Urothelium cell line (cell line): Measurements from ENCODE around the gene HACD3.
"Not testable (repeated sequence)": the region's sequence is repeated elsewhere in the genome, so short reads cannot be mapped to it uniquely, and the experiment has no call there.

Source experiments
- DNase-seq: peaks from one replicate; pipeline ENCODE4 v3.0.0; 2011; ENCODE audit warnings: low spot score, mixed read lengths
- FAIRE-seq: peaks from 2 replicates; lab custom pipeline; 2011; peaks lifted over from hg19 to GRCh38; lab: Jason Lieb, UNC

HACD3 gene

GRCh38 chr15:65547841-65548240, 17.6 kb downstream of the HACD3 start:
- no peak for DNase-seq
- no peak for FAIRE-seq

GRCh38 chr15:65549288-65549687, 19.0 kb downstream of the HACD3 start:
- not testable (repeated sequence) for DNase-seq
- peak; percentile 20 for FAIRE-seq

DNA sequence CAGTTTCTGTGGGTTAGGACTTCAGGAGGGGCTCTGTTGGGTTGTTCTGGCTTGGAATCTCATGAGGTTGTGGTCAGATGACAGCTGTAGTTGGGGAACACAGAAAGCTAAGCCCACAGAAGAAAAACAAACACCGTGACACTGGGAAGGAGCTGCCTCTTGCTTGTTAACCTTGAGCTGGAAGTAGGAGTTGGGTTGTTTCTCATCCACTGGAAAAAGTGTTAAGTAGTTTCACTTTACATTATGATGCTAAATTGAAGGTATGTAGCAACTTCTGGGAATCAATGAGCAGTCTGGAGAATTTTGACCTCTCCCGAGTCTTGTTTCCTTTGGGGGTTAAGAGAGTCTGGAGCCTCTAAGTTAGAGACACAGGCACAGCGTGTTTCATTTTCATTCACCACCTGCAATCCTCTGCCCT, 20.4 kb downstream of the HACD3 start:
- no peak for FAIRE-seq

DNA sequence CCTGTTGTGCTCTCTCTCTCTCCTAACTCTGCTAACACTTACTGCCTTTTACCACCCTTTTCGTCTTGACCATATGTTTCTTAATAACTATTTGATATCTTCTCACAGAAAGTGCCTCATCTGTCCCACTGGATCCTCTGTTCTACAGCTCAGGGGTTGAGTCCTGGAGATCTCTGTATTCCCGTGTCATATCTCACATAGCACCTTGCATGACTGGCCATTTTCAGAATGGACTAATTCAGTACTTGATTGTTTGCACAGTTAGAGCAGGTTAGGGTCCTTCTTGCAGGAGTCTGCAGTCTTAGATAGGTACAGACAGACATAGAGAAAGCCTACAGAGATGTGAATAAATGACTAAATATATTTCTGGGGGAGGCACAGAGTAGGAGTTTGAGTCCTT, 20.9 kb downstream of the HACD3 start:
- FAIRE-seq (no peak), DNase-seq (no peak)

More for the DNA sequence above, 20.4 kb downstream of the HACD3 start:
- no peak for DNase-seq

GRCh38 chr15:65552851-65553250, 22.6 kb downstream of the HACD3 start:
- not testable (repeated sequence) for DNase-seq, FAIRE-seq

GRCh38 chr15:65553691-65554090, 23.4 kb downstream of the HACD3 start:
- DNase-seq (no peak), FAIRE-seq (no peak)

DNA sequence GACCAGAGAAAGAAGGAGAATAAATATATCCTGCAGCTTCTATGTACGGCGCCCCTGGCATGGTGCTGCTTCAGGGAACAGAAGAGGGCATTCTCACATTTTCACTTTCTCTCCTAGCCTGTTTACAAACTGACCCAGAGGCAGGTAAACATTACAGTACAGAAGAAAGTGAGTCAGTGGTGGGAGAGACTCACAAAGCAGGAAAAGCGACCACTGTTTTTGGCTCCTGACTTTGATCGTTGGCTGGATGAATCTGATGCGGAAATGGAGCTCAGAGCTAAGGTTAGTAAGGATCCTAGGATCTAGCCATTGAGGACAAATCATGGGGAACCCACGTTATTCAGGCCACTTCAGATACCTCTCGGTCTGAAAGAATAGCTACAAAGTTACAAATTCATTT, 26.4 kb downstream of the HACD3 start:
- no peak for FAIRE-seq

DNA sequence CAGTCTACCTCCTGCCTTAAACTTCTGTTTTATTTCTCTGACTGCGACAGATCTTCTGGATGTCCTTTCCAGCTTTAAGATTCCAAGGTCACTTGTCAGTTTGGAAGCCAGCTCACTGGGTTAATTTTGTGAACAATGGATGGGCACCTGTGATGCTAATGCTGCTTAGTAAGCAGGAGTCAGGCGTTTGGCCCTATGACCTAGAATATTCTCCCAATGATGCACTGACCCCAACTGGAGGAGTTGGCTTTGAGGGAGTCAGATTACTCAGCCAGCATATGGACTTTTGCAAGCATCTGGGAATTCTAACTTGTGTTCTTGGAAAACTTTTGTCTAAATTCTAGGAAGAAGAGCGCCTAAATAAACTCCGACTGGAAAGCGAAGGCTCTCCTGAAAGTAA, 28.1 kb downstream of the HACD3 start:
- DNase-seq: no peak
- FAIRE-seq: no peak

More for the DNA sequence above, 26.4 kb downstream of the HACD3 start:
- no peak for DNase-seq

GRCh38 chr15:65558997-65559760, 28.9 kb downstream of the HACD3 start:
- FAIRE-seq: no peak

DNA sequence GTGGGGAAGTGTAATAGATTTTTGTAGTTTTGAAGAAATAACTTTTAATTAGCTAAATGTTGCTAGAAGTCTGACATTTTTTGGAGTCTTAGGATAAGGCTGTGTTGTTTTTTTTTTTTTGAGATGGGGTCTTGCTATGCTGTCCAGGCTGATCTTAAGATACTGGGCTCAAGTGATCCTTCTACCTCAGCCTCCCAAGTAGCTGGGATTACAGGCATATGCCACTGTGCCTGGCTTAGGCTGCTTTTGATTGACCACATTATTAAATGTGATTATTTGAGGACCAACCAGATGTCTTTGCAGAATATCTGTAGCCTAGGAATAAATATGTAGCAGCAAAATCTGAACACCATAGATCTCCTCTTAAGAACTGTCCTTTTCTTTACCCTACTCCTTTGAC, 29.7 kb downstream of the HACD3 start:
- DNase-seq (no peak), FAIRE-seq (no peak)

More at GRCh38 chr15:65558997-65559760, 28.9 kb downstream of the HACD3 start:
- DNase-seq: no peak

- FAIRE-seq: no peak
- no peak for DNase-seq
Observed at GRCh38 chr15:65561934-65562333, 31.7 kb downstream of the HACD3 start.

GRCh38 chr15:65569728-65570127, 39.5 kb downstream of the HACD3 start:
- FAIRE-seq: no peak
- DNase-seq: no peak

GRCh38 chr15:65571971-65572370, 41.7 kb downstream of the HACD3 start:
- FAIRE-seq: no peak
- no peak for DNase-seq

GRCh38 chr15:65576664-65577063, 46.4 kb downstream of the HACD3 start:
- no peak for FAIRE-seq
- DNase-seq: no peak

- DNase-seq: no peak
- FAIRE-seq: peak; percentile 50
Observed at GRCh38 chr15:65577129-65577996, 47.1 kb downstream of the HACD3 start.

- no peak for DNase-seq
- FAIRE-seq: no peak
Observed at GRCh38 chr15:65578904-65579728, 48.9 kb downstream of the HACD3 start.

GRCh38 chr15:65579762-65580161, 49.5 kb downstream of the HACD3 start:
- DNase-seq (no peak), FAIRE-seq (no peak)

DNA sequence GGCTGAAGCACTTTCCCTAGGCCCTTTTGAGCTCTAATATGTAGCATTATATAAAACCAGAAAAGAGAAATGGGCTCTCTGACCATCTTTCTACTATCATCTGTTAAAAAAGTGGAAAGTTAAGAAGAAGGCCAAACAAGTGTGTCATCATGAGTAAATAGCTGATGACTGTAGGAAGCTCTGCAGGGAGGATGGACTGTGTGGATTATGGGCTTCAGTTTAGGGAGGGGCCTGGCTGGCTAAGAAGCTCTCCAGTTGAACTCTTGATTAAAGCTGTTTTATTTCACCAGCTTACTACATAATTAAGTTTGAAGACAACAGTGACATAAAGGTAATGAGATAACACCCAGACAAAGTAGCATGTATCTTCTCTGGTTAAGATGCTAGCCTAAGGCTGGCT, 50.0 kb downstream of the HACD3 start:
- FAIRE-seq: no peak
- no peak for DNase-seq

DNA sequence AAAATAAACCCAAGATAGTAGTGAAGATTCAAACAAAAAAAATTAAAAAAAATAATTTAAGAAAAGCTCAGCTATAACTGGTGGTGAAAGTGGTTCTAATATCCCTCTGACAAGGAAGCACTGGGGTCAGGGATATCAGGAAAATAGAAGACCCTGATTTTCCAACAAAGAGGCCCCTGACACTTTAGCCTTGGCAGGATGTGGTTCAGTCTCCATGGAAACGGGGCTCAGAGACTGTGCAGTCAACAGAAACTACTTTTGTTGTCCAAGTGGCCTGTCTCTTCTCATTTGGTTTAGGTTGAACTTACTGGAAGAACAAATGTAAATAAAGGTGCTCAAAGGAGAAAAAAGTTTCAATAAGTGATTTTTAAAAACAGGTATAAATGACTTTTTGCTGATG, 53.4 kb downstream of the HACD3 start:
- DNase-seq: peak; percentile 49
- FAIRE-seq: no peak

GRCh38 chr15:65584241-65584640, 54.0 kb downstream of the HACD3 start:
- DNase-seq (no peak), FAIRE-seq (no peak)

GRCh38 chr15:65587094-65587493, 56.8 kb downstream of the HACD3 start:
- DNase-seq (no peak), FAIRE-seq (no peak)
